Left lung (tissue), 10 donors: ENCODE measurements around the gene SLC17A7. TPM values are rescaled to one million over a fixed set of nuclear protein-coding genes. Genes with fewer than 3 reads are reported as not detected.

ENCODE experiments used
- ATAC-seq: fragments of 200-7000 bp; cut with Tn5 transposase; one replicate; pipeline ENCODE4 v1.9.1; 2020; ENCODE audit warnings: moderate library complexity
- DNase-seq, 4 donors: peaks; one replicate each; pipeline ENCODE4 v3.0.0-alpha.2; 2013 to 2020
- H3K27ac ChIP-seq, 2 donors: fragments of 200-600 bp; sonication (generic) in 1 of 2; one replicate each; pipeline versions ENCODE4 v1.5.0 to v1.8.0; 2020 to 2021
- H3K27me3 ChIP-seq, 2 donors: fragments of 200-600 bp; sonication (generic) in 1 of 2; one replicate each; pipeline versions ENCODE4 v1.5.0 to v1.8.0; 2020 to 2021
- H3K36me3 ChIP-seq, 2 donors: fragments of 200-600 bp; sonication (generic) in 1 of 2; one replicate each; pipeline versions ENCODE4 v1.5.0 to v1.8.0; 2020 to 2021
- H3K4me1 ChIP-seq, 2 donors: fragments of 200-600 bp; one replicate each; pipeline ENCODE4 v1.8.0; 2021
- H3K4me3 ChIP-seq, 2 donors: fragments of 200-600 bp; sonication (generic) in 1 of 2; one replicate each; pipeline versions ENCODE4 v1.5.0 to v1.8.0; 2020 to 2021; ENCODE audit warnings: mild to moderate bottlenecking in 1 of 2
- H3K9me3 ChIP-seq, 2 donors: fragments of 200-600 bp; sonication (generic) in 1 of 2; one replicate each; pipeline versions ENCODE4 v1.5.0 to v1.8.0; 2020 to 2021
- intact Hi-C, 2 donors: fragments of 100-400 bp; cut with DNase I; formaldehyde crosslinking; loops; one replicate each; pipeline versions ENCODE4 v1.11.2 to v1.14.2; 2022
- polyA plus RNA-seq, 6 donors: library from polyadenylated mRNA; unstranded; fragments of 120-200 nt; gene quantifications; one replicate each; pipeline ENCODE4 v1.2.1, GENCODE V29; 2013; ENCODE audit not compliant: insufficient read length in 6 of 6
- total RNA-seq, 2 donors: library from RNA; stranded (reverse); fragmentation: NEBNext Ultra II Directional; extraction: Animal tissue kit (Norgen Biotek cat#: 25700); gene quantifications; one replicate each; pipeline ENCODE4 v1.2.1, GENCODE V29; 2021
- TF ChIP-seq, protein P1 (sequence below), 2 donors: fragments of 200-600 bp; sonication (generic) in 1 of 2; IDR thresholded peaks; one replicate each; pipeline versions ENCODE4 v1.5.0 to v1.8.0; 2021; ENCODE audit warnings: antibody characterized with exemption in 2 of 2
- donor health status: DM: no; HTN: yes; CAD: no.
- donor health status: DM: no; HTN: no; CAD: no.

Gene SLC17A7
- total and polyA plus RNA-seq, 8 donors, result 0.21 to 0.70 (median 0.33) TPM

DNA sequence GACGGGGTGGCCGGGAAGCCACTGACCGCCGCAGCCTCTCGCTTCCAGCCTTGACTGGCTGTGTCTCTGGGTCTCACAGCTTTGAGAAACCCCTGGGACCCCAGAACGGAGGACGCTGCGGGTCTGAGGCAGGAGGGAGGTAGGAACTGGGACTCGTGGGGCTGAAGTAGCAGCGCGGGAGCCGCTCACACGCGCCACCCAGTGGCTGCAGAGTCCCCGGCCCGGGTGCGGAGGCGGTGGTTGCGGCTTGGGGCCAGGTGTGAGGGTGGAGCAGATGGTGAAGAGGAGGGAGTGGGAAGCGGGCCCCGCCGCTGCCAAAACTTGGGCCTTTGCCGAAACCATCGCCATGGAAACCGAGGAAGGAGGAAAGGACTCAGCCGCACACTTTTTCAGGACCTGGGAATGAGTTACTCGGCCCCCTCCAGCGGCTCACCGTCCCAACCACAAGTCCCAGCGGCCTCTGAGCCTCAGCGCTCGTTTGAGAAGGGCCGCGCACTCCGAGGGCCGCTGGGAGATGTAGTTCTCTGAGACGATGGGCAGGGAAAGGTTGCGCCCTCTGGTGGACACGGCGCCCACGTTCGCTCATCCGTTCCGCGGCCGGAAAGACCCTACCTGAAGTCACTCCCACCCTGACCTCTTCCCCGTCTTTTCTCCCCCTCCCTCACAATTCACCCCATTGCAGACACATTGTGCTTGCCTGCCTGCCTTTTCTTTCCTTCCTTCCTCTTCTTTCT lies 2.2 kb upstream of the SLC17A7 start:
- H3K4me1 ChIP-seq, result peaks cover 0 to 31% of the 10 kb centered on the region in 2 donors
- peak overlapping the region; percentile 62 to 84 for H3K4me3 ChIP-seq
- peaks cover 28 to 43% of the 10 kb centered on the region in 2 donors for H3K27me3 ChIP-seq
- TF ChIP-seq, protein P1, sequence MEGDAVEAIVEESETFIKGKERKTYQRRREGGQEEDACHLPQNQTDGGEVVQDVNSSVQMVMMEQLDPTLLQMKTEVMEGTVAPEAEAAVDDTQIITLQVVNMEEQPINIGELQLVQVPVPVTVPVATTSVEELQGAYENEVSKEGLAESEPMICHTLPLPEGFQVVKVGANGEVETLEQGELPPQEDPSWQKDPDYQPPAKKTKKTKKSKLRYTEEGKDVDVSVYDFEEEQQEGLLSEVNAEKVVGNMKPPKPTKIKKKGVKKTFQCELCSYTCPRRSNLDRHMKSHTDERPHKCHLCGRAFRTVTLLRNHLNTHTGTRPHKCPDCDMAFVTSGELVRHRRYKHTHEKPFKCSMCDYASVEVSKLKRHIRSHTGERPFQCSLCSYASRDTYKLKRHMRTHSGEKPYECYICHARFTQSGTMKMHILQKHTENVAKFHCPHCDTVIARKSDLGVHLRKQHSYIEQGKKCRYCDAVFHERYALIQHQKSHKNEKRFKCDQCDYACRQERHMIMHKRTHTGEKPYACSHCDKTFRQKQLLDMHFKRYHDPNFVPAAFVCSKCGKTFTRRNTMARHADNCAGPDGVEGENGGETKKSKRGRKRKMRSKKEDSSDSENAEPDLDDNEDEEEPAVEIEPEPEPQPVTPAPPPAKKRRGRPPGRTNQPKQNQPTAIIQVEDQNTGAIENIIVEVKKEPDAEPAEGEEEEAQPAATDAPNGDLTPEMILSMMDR (IDR thresholded peaks at IDR 0.05), result peak; percentile 67 to 90
- intact Hi-C loops, result loop anchor here in 1 of 2 donors (5.0 kb wide), 1 partner anchor 51 kb away; no protein-coding TSS in a partner anchor
- peaks cover 0 to 25% of the 10 kb centered on the region in 2 donors for H3K36me3 ChIP-seq
- H3K9me3 ChIP-seq, result no peaks in the 10 kb centered on the region
- peak overlapping the region; percentile 73 to 77 for H3K27ac ChIP-seq
- DNase-seq (peak; percentile 94 to 98 (median 96)), ATAC-seq (peak; percentile 93)

DNA sequence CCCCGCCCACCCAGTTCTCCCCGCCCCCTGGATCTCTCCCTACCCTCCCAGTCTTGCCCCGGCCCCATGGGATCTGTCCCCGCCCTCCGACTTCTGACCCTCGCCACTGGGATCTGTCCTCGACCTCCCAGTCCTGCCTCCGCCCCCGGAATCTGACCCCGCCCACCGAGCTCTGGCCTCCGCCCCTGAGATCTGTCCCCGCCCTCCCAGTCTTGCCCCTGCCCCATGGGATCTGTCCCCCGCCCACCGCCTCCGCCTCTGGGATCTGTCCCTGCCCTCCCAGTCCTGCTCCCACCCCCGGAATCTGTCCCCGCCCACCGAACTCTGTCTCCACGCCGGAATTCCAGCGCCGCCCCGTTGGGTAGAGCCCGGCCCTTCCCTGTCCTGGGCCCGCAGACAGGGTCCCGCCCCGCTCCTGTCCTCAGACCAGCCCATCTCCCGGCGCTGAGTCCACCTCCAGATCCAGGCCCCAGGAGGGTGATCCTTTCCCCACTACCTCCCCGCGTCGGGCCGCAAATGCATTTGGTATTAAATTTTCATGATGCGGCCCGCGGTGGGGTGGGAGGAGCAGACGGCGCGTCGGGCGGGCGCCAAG lies 1.5 kb upstream of the SLC17A7 start:
- Histone ChIP-seq H3K4me3 (peak overlapping the region; percentile 62 to 84), H3K36me3 (peaks cover 0 to 18% of the 10 kb centered on the region in 2 donors), H3K4me1 (peaks cover 0 to 31% of the 10 kb centered on the region in 2 donors), H3K27me3 (peaks cover 35 to 50% of the 10 kb centered on the region in 2 donors), H3K9me3 (no peaks in the 10 kb centered on the region), H3K27ac (peak overlapping the region; percentile 73 to 77)
- peak; percentile 67 to 97 (median 92) for DNase-seq
- peak; percentile 85 for ATAC-seq
- intact Hi-C loops, result loop anchor here in 1 of 2 donors (5.0 kb wide), 1 partner anchor 51 kb away; no protein-coding TSS in a partner anchor
- TF ChIP-seq, protein P1 (IDR thresholded peaks at IDR 0.05), result no peak

DNA sequence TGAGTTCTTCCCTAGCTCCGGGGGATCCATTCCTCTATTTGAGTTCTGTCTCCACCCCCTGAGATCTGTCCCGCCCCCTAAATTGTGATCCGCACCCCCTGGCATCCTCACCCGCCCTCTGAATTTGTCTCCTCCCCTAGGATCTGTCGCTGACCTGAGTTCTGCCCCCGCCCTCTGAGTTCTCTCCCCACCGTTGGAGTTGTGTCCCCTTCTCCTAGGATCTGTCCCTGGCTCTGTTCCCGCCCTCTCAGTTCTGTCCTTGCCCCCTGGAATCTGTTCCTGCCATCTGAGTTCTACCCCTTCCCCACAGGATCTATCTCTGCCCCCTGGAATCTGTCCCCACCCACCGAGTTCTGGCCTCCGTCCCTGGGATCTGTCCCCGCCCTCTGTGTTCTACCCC lies 1.0 kb upstream of the SLC17A7 start:
- Histone ChIP-seq H3K4me3 (peak overlapping the region in 1 of 2 donors; percentile 84), H3K36me3 (peaks cover 0 to 15% of the 10 kb centered on the region in 2 donors), H3K4me1 (peaks cover 0 to 31% of the 10 kb centered on the region in 2 donors), H3K9me3 (no peaks in the 10 kb centered on the region), H3K27me3 (peaks cover 37 to 55% of the 10 kb centered on the region in 2 donors), H3K27ac (no peak overlapping the region)
- TF ChIP-seq, protein P1 (IDR thresholded peaks at IDR 0.05), result no peak
- intact Hi-C loops, result loop anchor here in 1 of 2 donors (5.0 kb wide), 1 partner anchor 50 kb away; no protein-coding TSS in a partner anchor
- no peak for ATAC-seq
- DNase-seq, result no peak

DNA sequence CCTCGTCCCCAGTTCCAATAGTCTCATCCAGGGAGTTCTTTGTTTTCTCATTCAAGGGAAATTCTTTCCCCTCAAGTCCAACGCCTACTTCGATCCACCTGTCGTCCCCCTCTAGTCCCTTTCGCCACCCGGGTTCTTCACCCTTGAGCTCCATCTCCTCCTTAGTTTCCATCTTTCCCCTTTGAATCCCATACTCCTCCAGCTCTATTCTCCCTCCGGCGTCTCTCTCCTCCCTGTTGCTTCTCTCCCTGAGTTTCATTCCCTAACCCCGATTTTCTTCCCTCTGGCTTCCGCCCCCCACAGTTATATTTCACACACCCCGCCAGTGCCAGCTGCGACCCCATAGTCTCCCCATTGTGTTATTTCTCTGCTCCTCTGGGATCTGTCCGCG lies 628 bp upstream of the SLC17A7 start:
- H3K4me1 ChIP-seq, result peaks cover 0 to 31% of the 10 kb centered on the region in 2 donors
- TF ChIP-seq, protein P1 (IDR thresholded peaks at IDR 0.05), result no peak
- H3K4me3 ChIP-seq, result peak overlapping the region in 1 of 2 donors; percentile 84
- DNase-seq (no peak), ATAC-seq (no peak)
- intact Hi-C loops, result loop anchor here in 1 of 2 donors (5.0 kb wide), 1 partner anchor 50 kb away; no protein-coding TSS in a partner anchor
- peaks cover 41 to 59% of the 10 kb centered on the region in 2 donors for H3K27me3 ChIP-seq
- H3K27ac ChIP-seq, result no peak overlapping the region
- H3K9me3 ChIP-seq, result no peaks in the 10 kb centered on the region
- H3K36me3 ChIP-seq, result peaks cover 0 to 11% of the 10 kb centered on the region in 2 donors
